Adrenal gland (tissue), 12 donors: ENCODE measurements around the gene PYY. TPM values are rescaled to one million over a fixed set of nuclear protein-coding genes. Genes with fewer than 3 reads are reported as not detected.
"Not testable (repeated sequence)": the region's sequence is repeated elsewhere in the genome, so short reads cannot be mapped to it uniquely, and the experiment has no call there.

ENCODE experiments used
- DNase-seq, 7 donors: peaks; one replicate each; pipeline ENCODE4 v3.0.0-alpha.2; 2019 to 2020
- H3K27ac ChIP-seq, 5 donors: fragments of 200-600 bp; sonication (generic) in 4 of 5; 1 replicate in 3 of 5; 2 replicates in 2 of 5; pipeline versions ENCODE4 v1.5.1 to v1.8.0; 2016 to 2020; ENCODE audit warnings: mild to moderate bottlenecking in 1 of 5
- H3K27me3 ChIP-seq: fragments of 200-600 bp; 2 replicates; pipeline ENCODE4 v1.8.0; 2021
- H3K36me3 ChIP-seq, 2 donors: fragments of 200-600 bp; replicated peaks in 1 of 2; 1 replicate in 1 of 2; 2 replicates in 1 of 2; pipeline versions ENCODE4 v1.5.1 to v1.8.0; 2018 to 2022
- H3K4me1 ChIP-seq, 2 donors: fragments of 200-600 bp; replicated peaks in 1 of 2; 1 replicate in 1 of 2; 2 replicates in 1 of 2; pipeline versions ENCODE4 v1.5.1 to v1.8.0; 2018 to 2021
- H3K4me3 ChIP-seq, 4 donors: fragments of 200-600 bp; sonication (generic) in 3 of 4; one replicate each; pipeline ENCODE4 v1.5.1; 2016 to 2018
- H3K9me3 ChIP-seq, 3 donors: fragments of 200-600 bp; sonication (generic) in 1 of 3; replicated peaks in 1 of 3; 1 replicate in 2 of 3; 2 replicates in 1 of 3; pipeline versions ENCODE4 v1.5.1 to v1.8.0; 2016 to 2021
- CTCF ChIP-seq, 6 experiments: fragments of 450-650 bp in 4 of 6; fragments of 200-600 bp in 2 of 6; sonication (generic) in 1 of 6; IDR thresholded peaks; 1 replicate in 5 of 6; 2 replicates in 1 of 6; pipeline versions ENCODE4 v1.5.1 to v1.8.0; 2016 to 2021; ENCODE audit warnings: antibody characterized with exemption in 6 of 6, mild to moderate bottlenecking in 2 of 6, moderate library complexity in 1 of 6
- POLR2A ChIP-seq, 2 donors: fragments of 450-650 bp; IDR thresholded peaks; one replicate each; pipeline ENCODE4 v1.6.1; 2017; ENCODE audit warnings: antibody characterized with exemption in 2 of 2, mild to moderate bottlenecking in 2 of 2, moderate library complexity in 1 of 2
- WGBS, 4 donors: extraction: QIAGEN DNeasy Blood & Tissue Kit in 2 of 4; methylation state at CpG; one replicate each; pipeline versions ENCODE4 v1.1.5 to v1.1.7; 2013 to 2017; 5-methylcytosine and 5-hydroxymethylcytosine counted together
- intact Hi-C, 2 donors: fragments of 100-400 bp; cut with DNase I; formaldehyde crosslinking; loops; one replicate each; pipeline versions ENCODE4 v1.14.1 to v1.15.0; 2022 to 2023
- polyA plus RNA-seq, 3 donors: library from polyadenylated mRNA; stranded (reverse); fragments of 200-250 nt in 2 of 3; fragments of 350-450 nt in 1 of 3; fragmentation: Illumina TruSeq in 1 of 3; extraction: RNeasy Lipid Tissue Mini Kit (QIAGEN cat#74804) in 1 of 3; gene quantifications; one replicate each; pipeline ENCODE4 v1.2.3, GENCODE V29; 2013 to 2014
- total RNA-seq, 9 donors: library from RNA; depleted of rRNA in 4 of 9; stranded (reverse); fragments of >200 nt in 4 of 9; fragments of 120-200 nt in 1 of 9; fragmentation: NEBNext Ultra II Directional in 1 of 9; extraction: Animal tissue kit (Norgen Biotek cat#: 25700) in 1 of 9; gene quantifications; one replicate each; pipeline versions ENCODE4 v1.1.0 to v1.2.4, GENCODE V29; 2013 to 2023
- donor health status: healthy with polysubstance abuse.
- donor health status: Bipolar disorder and iron deficiency.
- donor health status: DM: yes; HTN: yes; CAD: no.
- donor health status: DM: no; HTN: no; CAD: no.
- donor health status: DM: no; HTN: no; CAD: no.
- donor health status: DM: yes; HTN: yes; CAD: no.

The PYY gene
- total and polyA plus RNA-seq, 12 donors = 0.43 TPM; not detected in 11

GRCh38 chr17:43931062-43931571 is 22.6 kb downstream of the PYY start:
- intact Hi-C loops = no loop called here
- WGBS, 4 donors = 75 to 80% (median 78%) methylated on average over 2 to 5 of the region's 5 CpGs
- TF ChIP-seq POLR2A (IDR thresholded peaks at IDR 0.05) (no peak), CTCF (IDR thresholded peaks at IDR 0.05) (no peak)
- no peaks in the 10 kb centered on the region for H3K9me3 ChIP-seq
- H3K36me3 ChIP-seq = no peaks in the 10 kb centered on the region
- DNase-seq = no peak
- no peak overlapping the region for H3K27ac ChIP-seq
- no peak overlapping the region for H3K4me3 ChIP-seq
- peaks cover 7% of the 10 kb centered on the region for H3K27me3 ChIP-seq
- peaks cover 0 to 6% of the 10 kb centered on the region in 2 donors for H3K4me1 ChIP-seq

- Histone ChIP-seq H3K4me3 (no peak overlapping the region), H3K27ac (no peak overlapping the region), H3K36me3 (no peaks in the 10 kb centered on the region), H3K4me1 (peaks cover 0 to 6% of the 10 kb centered on the region in 2 donors), H3K9me3 (no peaks in the 10 kb centered on the region), H3K27me3 (peaks cover 7% of the 10 kb centered on the region)
- no peak for DNase-seq
- WGBS, 4 donors = 74 to 90% (median 80%) methylated on average over 1 of the region's 1 CpG
- TF ChIP-seq POLR2A (IDR thresholded peaks at IDR 0.05) = no peak
- TF ChIP-seq CTCF (IDR thresholded peaks at IDR 0.05) = no peak
- intact Hi-C loops = no loop called here
Measured at GRCh38 chr17:43928609-43929008, 25.1 kb downstream of the PYY start.

GRCh38 chr17:43927929-43928328 is 25.8 kb downstream of the PYY start:
- WGBS, 4 donors = 32 to 49% (median 41%) methylated on average over 5 of the region's 5 CpGs

GRCh38 chr17:43927060-43927864 is 26.5 kb downstream of the PYY start:
- H3K27me3 ChIP-seq = peaks cover 7% of the 10 kb centered on the region
- WGBS, 4 donors = 5 to 22% (median 7%) methylated on average over 6 to 42 of the region's 42 CpGs
- no peak for DNase-seq
- H3K4me3 ChIP-seq = peak overlapping the region in 1 of 4 donors; percentile 42
- H3K36me3 ChIP-seq = no peaks in the 10 kb centered on the region
- peaks cover 0 to 6% of the 10 kb centered on the region in 2 donors for H3K4me1 ChIP-seq
- no peak for TF ChIP-seq POLR2A (IDR thresholded peaks at IDR 0.05)
- intact Hi-C loops = no loop called here
- H3K27ac ChIP-seq = no peak overlapping the region
- H3K9me3 ChIP-seq = no peaks in the 10 kb centered on the region

More at GRCh38 chr17:43927929-43928328, 25.8 kb downstream of the PYY start:
- intact Hi-C loops, H3K36me3 ChIP-seq, H3K27ac ChIP-seq, H3K4me3 ChIP-seq, H3K4me1 ChIP-seq, H3K27me3 ChIP-seq, H3K9me3 ChIP-seq, DNase-seq: not testable (repeated sequence)

- peaks cover 7% of the 10 kb centered on the region for H3K27me3 ChIP-seq
Measured at GRCh38 chr17:43924558-43924957, 29.2 kb downstream of the PYY start.

More at GRCh38 chr17:43924558-43924957, 29.2 kb downstream of the PYY start:
- intact Hi-C loops = no loop called here
- TF ChIP-seq CTCF (IDR thresholded peaks at IDR 0.05) = no peak
- no peak for TF ChIP-seq POLR2A (IDR thresholded peaks at IDR 0.05)
- DNase-seq = no peak
- Histone ChIP-seq H3K9me3 (no peaks in the 10 kb centered on the region), H3K36me3 (no peaks in the 10 kb centered on the region), H3K4me1 (peaks cover 0 to 6% of the 10 kb centered on the region in 2 donors), H3K4me3 (no peak overlapping the region), H3K27ac (no peak overlapping the region)
- WGBS, 4 donors = 74 to 83% (median 76%) methylated on average over 1 to 2 of the region's 2 CpGs
